HG02970 (cell line): ENCODE measurements around the gene ERVV-1.
"Not testable (repeated sequence)": the region's sequence is repeated elsewhere in the genome, so short reads cannot be mapped to it uniquely, and the experiment has no call there.

Experiments used
- ATAC-seq: cut with Tn5 transposase; IDR thresholded peaks from one replicate; pipeline ENCODE4 v1.9.1; 2021; ENCODE audit warnings: mild to moderate bottlenecking, moderate library complexity, moderate number of reproducible peaks; ENCODE audit not compliant: unreplicated experiment, low FRiP score

The ERVV-1 gene

GRCh38 chr19:53015730-53016129, 2.0 kb downstream of the ERVV-1 start:
- no peak for ATAC-seq

GRCh38 chr19:53019684-53020083, 6.0 kb downstream of the ERVV-1 start:
- no peak for ATAC-seq

DNA sequence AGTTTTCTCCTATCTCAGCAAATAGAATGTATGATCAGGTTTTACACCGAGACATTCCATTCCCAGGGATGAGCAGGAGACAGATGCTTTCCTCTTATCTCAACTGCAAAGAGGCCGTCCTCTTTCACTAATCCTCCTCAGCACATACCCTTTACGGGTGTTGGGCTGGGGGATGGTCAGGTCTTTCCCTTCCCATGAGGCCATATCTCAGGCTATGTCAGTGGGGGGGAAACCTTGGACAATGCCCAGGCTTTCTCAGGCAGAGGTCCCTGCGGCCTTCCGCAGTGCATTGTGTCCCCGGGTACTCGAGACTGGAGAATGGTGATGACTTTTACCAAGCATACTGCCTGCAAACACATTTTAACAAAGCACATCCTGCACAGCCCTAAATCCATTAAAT, 14.6 kb downstream of the ERVV-1 start:
- ATAC-seq, result not testable (repeated sequence)

- no peak for ATAC-seq
These were observed 20.3 kb downstream of the ERVV-1 start for GRCh38 chr19:53034054-53034453.

GRCh38 chr19:53034948-53035675, 21.4 kb downstream of the ERVV-1 start:
- ATAC-seq, result no peak

DNA sequence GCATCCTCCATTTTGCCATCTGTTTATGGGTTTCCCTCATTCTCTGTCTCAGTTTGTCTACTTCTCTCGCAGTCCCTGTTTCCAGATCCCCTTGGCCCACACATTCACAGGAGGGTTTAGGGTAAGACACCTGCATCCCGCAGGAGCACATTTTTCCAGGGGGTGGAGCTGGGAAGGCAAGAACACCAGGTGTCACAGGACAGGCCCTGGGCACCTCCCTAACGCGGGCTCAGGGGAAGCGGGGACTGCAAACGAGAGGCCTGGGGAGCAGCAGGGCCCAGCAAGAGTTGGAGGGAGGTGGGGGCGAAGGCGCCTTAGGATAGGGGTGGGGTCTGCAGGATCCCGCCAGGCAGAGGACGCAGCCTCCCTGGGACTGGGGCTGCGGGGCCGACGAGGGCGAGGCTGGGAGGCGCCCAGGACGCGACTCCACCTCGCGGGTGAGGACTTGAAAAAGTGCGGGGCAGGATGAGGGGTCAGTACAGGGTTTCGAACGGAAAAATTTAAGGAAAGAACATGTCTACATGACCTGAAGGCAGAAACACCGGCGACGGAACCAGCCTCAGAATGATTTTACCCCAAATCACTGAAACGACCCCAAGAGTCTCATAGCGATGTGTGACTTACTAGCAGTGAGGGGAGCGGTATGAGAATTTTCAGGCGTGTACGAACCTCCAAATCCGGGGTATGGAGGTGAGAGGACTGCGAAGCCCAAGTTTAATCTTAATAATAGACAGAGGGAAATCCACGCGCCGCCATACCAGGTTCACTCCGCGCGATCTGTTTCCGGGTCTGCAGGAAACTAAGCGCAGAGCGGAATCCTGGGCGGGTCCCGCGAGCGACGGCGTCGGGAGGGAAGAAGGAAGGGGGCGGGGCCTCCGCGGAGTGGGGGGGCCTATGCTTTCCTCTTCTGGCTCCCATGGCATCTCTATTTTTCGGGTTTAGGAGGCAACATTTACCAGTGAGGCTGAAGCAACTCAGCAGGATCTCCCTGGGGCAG, 23.7 kb downstream of the ERVV-1 start:
- ATAC-seq, result no peak

DNA sequence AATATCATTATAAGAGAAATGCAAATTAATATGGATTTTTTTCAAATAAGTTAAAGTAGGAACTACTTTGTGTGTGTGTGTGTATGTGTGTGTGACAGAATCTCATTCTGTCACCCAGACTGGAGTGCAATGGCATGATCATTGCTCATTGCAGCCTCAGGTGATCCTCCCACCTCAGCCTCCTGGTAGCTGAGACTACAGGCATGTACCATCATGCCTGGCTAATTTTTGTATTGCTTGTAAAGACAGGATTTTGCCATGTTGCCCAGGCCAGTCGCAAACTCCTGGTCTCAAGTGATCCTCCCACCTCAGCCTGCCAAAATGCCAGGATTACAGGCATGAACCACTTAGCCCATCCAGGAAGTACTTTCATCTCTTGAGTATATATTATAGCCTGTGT, 27.6 kb downstream of the ERVV-1 start:
- ATAC-seq, result no peak

- no peak for ATAC-seq
These were observed 31.8 kb downstream of the ERVV-1 start for GRCh38 chr19:53045536-53045935.

DNA sequence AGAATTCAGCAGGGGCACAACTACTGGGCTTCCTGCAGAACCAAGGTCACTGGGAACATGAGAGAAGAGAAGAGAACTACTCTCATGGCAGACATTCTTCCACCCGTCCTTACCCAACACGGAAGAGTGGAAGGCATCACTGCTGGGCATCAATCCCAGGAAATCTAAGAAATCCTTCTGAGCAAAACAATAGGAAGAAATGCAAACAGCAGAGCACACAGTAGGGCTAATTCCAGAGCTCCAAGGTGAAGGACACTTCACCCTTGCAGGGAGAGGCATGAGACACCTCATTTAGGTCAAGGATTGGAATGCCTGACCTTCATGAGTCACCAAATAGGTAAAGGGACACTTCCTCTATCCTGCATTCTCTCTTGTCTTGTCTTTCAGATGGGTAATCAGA, 33.7 kb downstream of the ERVV-1 start:
- no peak for ATAC-seq

GRCh38 chr19:53055117-53055516, 41.4 kb downstream of the ERVV-1 start:
- no peak for ATAC-seq

DNA sequence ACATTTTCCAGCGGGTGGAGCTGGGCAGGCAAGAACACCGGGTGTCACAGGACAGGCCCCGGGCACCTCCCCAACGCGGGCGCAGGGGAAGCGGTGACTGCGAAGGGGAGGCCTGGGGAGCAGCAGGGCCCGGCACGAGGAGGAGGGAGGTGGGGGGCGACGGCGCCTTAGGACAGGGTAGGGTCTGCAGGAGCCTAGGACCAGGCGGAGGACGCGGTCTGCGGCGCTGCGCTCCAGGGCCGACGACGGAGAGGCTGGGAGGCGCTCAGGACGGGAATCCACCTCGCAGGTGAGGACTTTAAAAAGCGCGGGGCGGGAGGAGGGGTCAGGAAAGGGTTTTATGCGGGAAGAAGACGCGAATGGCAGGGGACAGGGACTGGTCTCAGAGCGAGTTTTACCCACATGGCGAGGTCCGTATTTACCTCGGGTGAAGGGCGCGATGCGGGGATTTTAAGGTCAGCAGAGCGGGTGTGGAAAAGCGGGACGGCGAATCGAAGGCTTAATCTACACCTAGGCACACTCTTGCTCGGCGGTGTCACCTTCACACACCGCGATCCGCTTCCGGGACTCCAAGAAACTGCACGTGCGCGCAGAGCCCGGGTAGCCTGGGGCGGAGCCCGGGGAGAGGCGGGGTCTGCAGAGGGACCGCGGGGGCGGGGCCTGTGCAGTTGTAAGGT, 44.3 kb downstream of the ERVV-1 start:
- ATAC-seq, result no peak
